MM.1S (cell line): Measurements from ENCODE around the gene SMC1B.

Experiments used
- DNase-seq: peaks from one replicate; pipeline ENCODE4 v3.0.0-alpha.2; 2015
- H2AFZ ChIP-seq: fragments of 300-600 bp; sonication (generic); 2 replicates; pipeline ENCODE4 v1.6.0; 2016; ENCODE audit warnings: antibody characterized with exemption, low read length
- H3F3A ChIP-seq: fragments of 300-600 bp; sonication (generic); 2 replicates; pipeline ENCODE4 v1.6.1; 2016; ENCODE audit warnings: mild to moderate bottlenecking, antibody characterized with exemption, low read length, moderate library complexity, mixed read lengths; ENCODE audit not compliant: insufficient read depth
- H3K27ac ChIP-seq: fragments of 300-600 bp; sonication (generic); 2 replicates; pipeline ENCODE4 v1.5.1; 2016; ENCODE audit warnings: mild to moderate bottlenecking, low read length
- H3K27me3 ChIP-seq: fragments of 300-600 bp; sonication (generic); replicated peaks from 2 replicates; pipeline ENCODE4 v1.6.0; 2016; ENCODE audit warnings: low read length; ENCODE audit not compliant: insufficient read depth
- H3K36me3 ChIP-seq: fragments of 300-600 bp; sonication (generic); replicated peaks from 2 replicates; pipeline ENCODE4 v1.6.1; 2016; ENCODE audit warnings: mild to moderate bottlenecking, low read length, mixed read lengths; ENCODE audit not compliant: insufficient read depth
- H3K4me1 ChIP-seq: fragments of 300-600 bp; sonication (generic); 2 replicates; pipeline ENCODE4 v1.6.1; 2016; ENCODE audit warnings: low read length, mixed read lengths
- H3K4me2 ChIP-seq: fragments of 300-600 bp; sonication (generic); 2 replicates; pipeline ENCODE4 v1.6.0; 2016; ENCODE audit warnings: low read depth, low read length
- H3K4me3 ChIP-seq: fragments of 300-600 bp; sonication (generic); 2 replicates; pipeline ENCODE4 v1.5.1; 2016; ENCODE audit warnings: low read length, mixed read lengths
- H3K79me2 ChIP-seq: fragments of 300-600 bp; sonication (generic); 2 replicates; pipeline ENCODE4 v1.6.1; 2016; ENCODE audit warnings: mixed run types, low read length, mixed read lengths
- H3K9ac ChIP-seq: fragments of 300-600 bp; sonication (generic); 2 replicates; pipeline ENCODE4 v1.6.1; 2016; ENCODE audit warnings: low read length, mixed read lengths
- H3K9me2 ChIP-seq: fragments of 300-600 bp; sonication (generic); replicated peaks from 2 replicates; pipeline ENCODE4 v1.6.1; 2016; ENCODE audit warnings: mild to moderate bottlenecking, low read length, mixed read lengths; ENCODE audit not compliant: insufficient read depth
- H3K9me3 ChIP-seq: fragments of 300-600 bp; sonication (generic); replicated peaks from 2 replicates; pipeline ENCODE4 v1.6.1; 2016; ENCODE audit warnings: mild to moderate bottlenecking, low read length, mixed read lengths; ENCODE audit not compliant: insufficient read depth
- H4K20me1 ChIP-seq: fragments of 300-600 bp; sonication (generic); 2 replicates; pipeline ENCODE4 v1.6.1; 2016; ENCODE audit warnings: mild to moderate bottlenecking, low read length, moderate library complexity, mixed read lengths; ENCODE audit not compliant: insufficient read depth
- CTCF ChIP-seq: fragments of 300-600 bp; sonication (generic); IDR thresholded peaks from 2 replicates; pipeline ENCODE4 v1.5.1; 2016; ENCODE audit warnings: antibody characterized with exemption, low read length, mixed read lengths
- EZH2 ChIP-seq: fragments of 300-600 bp; sonication (generic); optimal IDR thresholded peaks from 2 replicates; pipeline ENCODE3; 2017; ENCODE audit warnings: low read depth, mild to moderate bottlenecking, antibody characterized with exemption, low read length, mixed read lengths
- EZH2phosphoT487 ChIP-seq: fragments of 300-600 bp; sonication (generic); IDR thresholded peaks from 2 replicates; pipeline ENCODE4 v1.6.1; 2018; ENCODE audit warnings: antibody characterized with exemption, low read length

SMC1B gene

DNA sequence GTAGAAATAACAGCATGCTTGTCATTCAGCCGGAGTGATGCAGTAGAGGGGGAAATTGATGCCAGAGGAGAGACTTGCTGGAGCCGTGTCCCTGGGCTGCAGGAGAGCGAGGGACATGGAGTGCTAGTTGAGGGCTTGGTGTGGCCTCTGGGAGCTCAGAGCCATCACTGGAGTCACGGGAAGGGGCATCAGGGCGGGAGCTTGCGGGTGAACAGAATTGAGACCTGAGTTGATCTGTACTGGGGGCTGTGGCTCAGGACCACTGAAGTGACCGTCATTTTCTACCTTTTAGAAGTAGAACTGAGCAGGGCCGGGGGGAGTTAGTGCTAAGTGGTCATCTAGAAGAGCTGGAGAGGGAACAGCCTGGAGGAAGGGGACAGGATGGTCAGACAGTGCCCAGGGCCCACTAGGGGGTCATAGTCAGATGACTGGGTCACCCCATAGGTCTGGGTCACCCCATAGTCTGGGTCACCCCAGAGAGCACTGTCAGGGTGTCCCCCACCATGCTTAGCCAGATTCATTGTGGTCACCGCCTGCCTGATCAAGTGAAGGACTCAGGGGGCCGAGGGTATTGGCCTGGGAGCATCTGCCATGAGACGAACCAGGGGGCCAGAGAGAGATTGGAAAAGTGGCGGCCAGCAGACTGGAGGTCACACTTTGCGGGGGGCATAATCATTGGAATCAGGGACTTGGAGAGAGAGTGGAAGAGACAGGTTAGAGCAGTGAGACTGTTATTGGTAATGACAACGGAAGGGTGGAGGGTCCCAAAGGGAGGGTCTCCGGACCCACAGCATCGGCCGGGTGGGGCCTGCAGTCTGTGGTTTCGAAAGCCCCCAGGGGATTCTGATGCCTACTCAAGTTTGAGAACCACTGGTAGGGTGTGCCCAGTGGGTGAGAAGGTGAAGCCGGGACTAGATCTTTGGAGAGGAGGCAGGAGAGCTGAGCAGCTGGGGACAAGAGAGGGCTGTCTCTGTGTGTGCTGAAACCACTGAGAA lies 15.3 kb upstream of the SMC1B start:
- Histone ChIP-seq H3K27me3 (no peaks in the 10 kb centered on the region), H3K27ac (no peak overlapping the region), H3K9me3 (no peaks in the 10 kb centered on the region), H3K79me2 (no peaks in the 10 kb centered on the region), H3K4me3 (no peak overlapping the region), H3K4me2 (no peak overlapping the region), H4K20me1 (no peaks in the 10 kb centered on the region), H2AFZ (no peak overlapping the region), H3K36me3 (no peaks in the 10 kb centered on the region), H3K4me1 (no peaks in the 10 kb centered on the region), H3F3A (no peaks in the 10 kb centered on the region), H3K9me2 (no peaks in the 10 kb centered on the region), H3K9ac (no peak overlapping the region)
- TF ChIP-seq EZH2phosphoT487 (no peak), CTCF (no peak), EZH2 (no peak)
- no peak for DNase-seq

- H3K9ac ChIP-seq: no peak overlapping the region
Observed at GRCh38 chr22:45427114-45427513, 13.7 kb upstream of the SMC1B start.

GRCh38 chr22:45426387-45426786 lies 13.0 kb upstream of the SMC1B start:
- H3K4me1 ChIP-seq: no peaks in the 10 kb centered on the region
- no peak overlapping the region for H3K4me2 ChIP-seq
- no peaks in the 10 kb centered on the region for H3F3A ChIP-seq
- H3K9me2 ChIP-seq: no peaks in the 10 kb centered on the region
- no peak overlapping the region for H2AFZ ChIP-seq
- no peaks in the 10 kb centered on the region for H3K36me3 ChIP-seq
- H3K27ac ChIP-seq: no peak overlapping the region
- H3K9me3 ChIP-seq: no peaks in the 10 kb centered on the region
- TF ChIP-seq EZH2: no peak
- TF ChIP-seq CTCF: no peak
- no peak for TF ChIP-seq EZH2phosphoT487
- H4K20me1 ChIP-seq: no peaks in the 10 kb centered on the region
- H3K79me2 ChIP-seq: no peaks in the 10 kb centered on the region
- no peaks in the 10 kb centered on the region for H3K27me3 ChIP-seq
- H3K4me3 ChIP-seq: no peak overlapping the region
- DNase-seq: no peak
- H3K9ac ChIP-seq: no peak overlapping the region

More at GRCh38 chr22:45427114-45427513, 13.7 kb upstream of the SMC1B start:
- H3K27ac ChIP-seq: no peak overlapping the region
- H3K4me2 ChIP-seq: no peak overlapping the region
- H3F3A ChIP-seq: no peaks in the 10 kb centered on the region
- H3K9me3 ChIP-seq: no peaks in the 10 kb centered on the region
- H3K9me2 ChIP-seq: no peaks in the 10 kb centered on the region
- H3K79me2 ChIP-seq: no peaks in the 10 kb centered on the region
- H3K36me3 ChIP-seq: no peaks in the 10 kb centered on the region
- no peak overlapping the region for H3K4me3 ChIP-seq
- H2AFZ ChIP-seq: no peak overlapping the region
- no peaks in the 10 kb centered on the region for H4K20me1 ChIP-seq
- DNase-seq: no peak
- no peaks in the 10 kb centered on the region for H3K27me3 ChIP-seq
- no peaks in the 10 kb centered on the region for H3K4me1 ChIP-seq
- TF ChIP-seq CTCF: no peak
- TF ChIP-seq EZH2: no peak
- no peak for TF ChIP-seq EZH2phosphoT487
